HepG2 (cell line): Measurements from ENCODE around the gene IL27RA. TPM values are rescaled to one million over a fixed set of nuclear protein-coding genes. Genes with fewer than 3 reads are reported as not detected.

ENCODE experiments used
- ARNT2 ChIP-seq: sonication (generic); formaldehyde crosslinking; IDR thresholded peaks from 2 replicates; pipeline ENCODE4 v1.8.0; 2022; ENCODE audit warnings: mild to moderate bottlenecking, low read depth, missing genetic modification reagents, moderate library complexity
- FOXO1 ChIP-seq: sonication (generic); formaldehyde crosslinking; IDR thresholded peaks from 2 replicates; pipeline ENCODE4 v1.4.0; 2020; ENCODE audit warnings: missing genetic modification reagents
- IKZF1 ChIP-seq: fragments of 450-650 bp; IDR thresholded peaks from 2 replicates; pipeline ENCODE4 v1.7.1; 2016
- SKIL ChIP-seq: sonication (generic); formaldehyde crosslinking; IDR thresholded peaks from 2 replicates; pipeline ENCODE4 v1.8.0; 2022; ENCODE audit warnings: missing genetic modification reagents, mild to moderate bottlenecking, moderate library complexity, borderline replicate concordance
- ZBTB4 ChIP-seq: sonication (generic); formaldehyde crosslinking; IDR thresholded peaks from 2 replicates; pipeline ENCODE4 v1.4.0; 2020; ENCODE audit warnings: missing genetic modification reagents, mild to moderate bottlenecking, borderline replicate concordance
- ZNF605 ChIP-seq: sonication (generic); formaldehyde crosslinking; IDR thresholded peaks from 2 replicates; pipeline ENCODE4 v1.8.0; 2022; ENCODE audit warnings: mild to moderate bottlenecking, missing genetic modification reagents
- ZNF724P ChIP-seq: sonication (generic); formaldehyde crosslinking; IDR thresholded peaks from 2 replicates; pipeline ENCODE4 v1.8.0; 2022; ENCODE audit warnings: missing genetic modification reagents, borderline replicate concordance
- polyA plus RNA-seq, 8 experiments: library from polyadenylated mRNA; depleted of rRNA in 3 of 8; stranded (reverse) in 7 of 8; unstranded in 1 of 8; fragments of >200 nt; fragmentation: Illumina TruSeq in 4 of 8; extraction: Trizol in 4 of 8; gene quantifications; 2 replicates each; pipeline versions ENCODE4 v1.2.1 to v1.2.3, GENCODE V29; 2011 to 2016; ENCODE audit warnings: low read depth in 4 of 8, missing spikeins in 1 of 8, mixed read lengths in 1 of 8; ENCODE audit not compliant: insufficient read depth in 1 of 8
- total RNA-seq, 5 experiments: library from RNA; depleted of rRNA; stranded (reverse); fragments of >200 nt; fragmentation: Illumina TruSeq; extraction: Trizol; gene quantifications; 2 replicates each; pipeline ENCODE4 v1.2.3, GENCODE V29; 2016; ENCODE audit warnings: low read depth in 1 of 5
- TF ChIP-seq, protein P1 (sequence below): sonication (generic); formaldehyde crosslinking; IDR thresholded peaks from 2 replicates; pipeline ENCODE4 v1.4.0; 2020; ENCODE audit warnings: missing genetic modification reagents, borderline replicate concordance
- TF ChIP-seq, protein P2 (sequence below): IDR thresholded peaks from 2 replicates; pipeline ENCODE4 v1.6.1; 2012; ENCODE audit warnings: low read length, improper control_type of control experiment
- TF ChIP-seq, protein P3 (sequence below): sonication (generic); formaldehyde crosslinking; IDR thresholded peaks from 2 replicates; pipeline ENCODE4 v1.5.1; 2020; ENCODE audit warnings: missing genetic modification reagents, mild to moderate bottlenecking, borderline replicate concordance
- TF ChIP-seq, protein P4 (sequence below): IDR thresholded peaks from 2 replicates; pipeline ENCODE4 v1.6.1; 2016; ENCODE audit warnings: missing genetic modification reagents, missing compliant biosample characterization

The IL27RA gene
- total and polyA plus RNA-seq, 2 of the 13 experiments (the other 11 are each of a cell fraction or from before 2014, with no cell fraction given): 3.5 to 8.1 TPM

DNA sequence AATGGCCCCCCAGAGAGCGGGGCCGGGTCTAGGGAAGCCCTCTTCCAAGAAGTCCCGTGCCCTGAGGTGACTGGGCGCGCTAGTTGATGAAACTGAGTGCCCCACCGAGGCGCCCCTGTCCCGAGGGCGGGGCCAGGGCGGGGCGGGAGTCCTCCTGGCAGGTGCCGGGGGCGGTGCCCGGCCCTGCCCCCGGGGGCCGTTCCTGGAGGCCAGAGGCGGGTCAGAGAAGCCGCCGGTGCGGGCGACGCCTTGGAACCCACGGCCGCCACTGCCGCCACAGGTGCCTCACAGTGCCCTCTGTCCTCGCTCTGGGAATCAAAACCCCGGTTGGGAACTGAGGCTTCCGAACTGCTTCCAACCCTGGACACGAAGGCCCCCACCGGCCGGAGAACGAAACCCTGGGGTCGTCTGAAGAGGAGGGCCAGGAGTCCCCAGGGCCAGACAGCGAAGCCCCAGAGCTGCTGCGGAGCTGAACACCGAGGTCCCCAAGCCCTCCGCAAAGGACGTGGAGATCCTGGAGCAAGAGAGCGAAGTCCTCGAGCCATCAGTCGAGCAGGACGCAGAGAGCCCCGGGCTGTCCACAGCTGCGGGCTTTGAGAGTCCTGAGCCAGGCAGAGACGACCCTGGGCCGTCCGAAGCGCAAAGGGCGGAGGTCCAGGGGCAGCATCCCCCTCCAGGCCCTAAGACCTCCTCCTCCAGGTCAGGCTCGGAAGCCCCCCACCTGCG lies 41.1 kb downstream of the IL27RA start, which contains the start of gene MISP3 (continued):
- TF ChIP-seq IKZF1 (no peak), ZNF724P (CRISPR knock-in tag) (no peak), ZBTB4 (CRISPR knock-in tag) (no peak), ARNT2 (no peak), FOXO1 (CRISPR knock-in tag) (peak; percentile 14; the same call in 1 of the 2 replicates), SKIL (CRISPR knock-in tag) (no peak; the same call in 1 of the 2 replicates), ZNF605 (CRISPR knock-in tag) (no peak)
- TF ChIP-seq, protein P1, sequence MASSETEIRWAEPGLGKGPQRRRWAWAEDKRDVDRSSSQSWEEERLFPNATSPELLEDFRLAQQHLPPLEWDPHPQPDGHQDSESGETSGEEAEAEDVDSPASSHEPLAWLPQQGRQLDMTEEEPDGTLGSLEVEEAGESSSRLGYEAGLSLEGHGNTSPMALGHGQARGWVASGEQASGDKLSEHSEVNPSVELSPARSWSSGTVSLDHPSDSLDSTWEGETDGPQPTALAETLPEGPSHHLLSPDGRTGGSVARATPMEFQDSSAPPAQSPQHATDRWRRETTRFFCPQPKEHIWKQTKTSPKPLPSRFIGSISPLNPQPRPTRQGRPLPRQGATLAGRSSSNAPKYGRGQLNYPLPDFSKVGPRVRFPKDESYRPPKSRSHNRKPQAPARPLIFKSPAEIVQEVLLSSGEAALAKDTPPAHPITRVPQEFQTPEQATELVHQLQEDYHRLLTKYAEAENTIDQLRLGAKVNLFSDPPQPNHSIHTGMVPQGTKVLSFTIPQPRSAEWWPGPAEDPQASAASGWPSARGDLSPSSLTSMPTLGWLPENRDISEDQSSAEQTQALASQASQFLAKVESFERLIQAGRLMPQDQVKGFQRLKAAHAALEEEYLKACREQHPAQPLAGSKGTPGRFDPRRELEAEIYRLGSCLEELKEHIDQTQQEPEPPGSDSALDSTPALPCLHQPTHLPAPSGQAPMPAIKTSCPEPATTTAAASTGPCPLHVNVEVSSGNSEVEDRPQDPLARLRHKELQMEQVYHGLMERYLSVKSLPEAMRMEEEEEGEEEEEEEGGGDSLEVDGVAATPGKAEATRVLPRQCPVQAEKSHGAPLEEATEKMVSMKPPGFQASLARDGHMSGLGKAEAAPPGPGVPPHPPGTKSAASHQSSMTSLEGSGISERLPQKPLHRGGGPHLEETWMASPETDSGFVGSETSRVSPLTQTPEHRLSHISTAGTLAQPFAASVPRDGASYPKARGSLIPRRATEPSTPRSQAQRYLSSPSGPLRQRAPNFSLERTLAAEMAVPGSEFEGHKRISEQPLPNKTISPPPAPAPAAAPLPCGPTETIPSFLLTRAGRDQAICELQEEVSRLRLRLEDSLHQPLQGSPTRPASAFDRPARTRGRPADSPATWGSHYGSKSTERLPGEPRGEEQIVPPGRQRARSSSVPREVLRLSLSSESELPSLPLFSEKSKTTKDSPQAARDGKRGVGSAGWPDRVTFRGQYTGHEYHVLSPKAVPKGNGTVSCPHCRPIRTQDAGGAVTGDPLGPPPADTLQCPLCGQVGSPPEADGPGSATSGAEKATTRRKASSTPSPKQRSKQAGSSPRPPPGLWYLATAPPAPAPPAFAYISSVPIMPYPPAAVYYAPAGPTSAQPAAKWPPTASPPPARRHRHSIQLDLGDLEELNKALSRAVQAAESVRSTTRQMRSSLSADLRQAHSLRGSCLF (CRISPR knock-in tag): no peak
- TF ChIP-seq, protein P2, sequence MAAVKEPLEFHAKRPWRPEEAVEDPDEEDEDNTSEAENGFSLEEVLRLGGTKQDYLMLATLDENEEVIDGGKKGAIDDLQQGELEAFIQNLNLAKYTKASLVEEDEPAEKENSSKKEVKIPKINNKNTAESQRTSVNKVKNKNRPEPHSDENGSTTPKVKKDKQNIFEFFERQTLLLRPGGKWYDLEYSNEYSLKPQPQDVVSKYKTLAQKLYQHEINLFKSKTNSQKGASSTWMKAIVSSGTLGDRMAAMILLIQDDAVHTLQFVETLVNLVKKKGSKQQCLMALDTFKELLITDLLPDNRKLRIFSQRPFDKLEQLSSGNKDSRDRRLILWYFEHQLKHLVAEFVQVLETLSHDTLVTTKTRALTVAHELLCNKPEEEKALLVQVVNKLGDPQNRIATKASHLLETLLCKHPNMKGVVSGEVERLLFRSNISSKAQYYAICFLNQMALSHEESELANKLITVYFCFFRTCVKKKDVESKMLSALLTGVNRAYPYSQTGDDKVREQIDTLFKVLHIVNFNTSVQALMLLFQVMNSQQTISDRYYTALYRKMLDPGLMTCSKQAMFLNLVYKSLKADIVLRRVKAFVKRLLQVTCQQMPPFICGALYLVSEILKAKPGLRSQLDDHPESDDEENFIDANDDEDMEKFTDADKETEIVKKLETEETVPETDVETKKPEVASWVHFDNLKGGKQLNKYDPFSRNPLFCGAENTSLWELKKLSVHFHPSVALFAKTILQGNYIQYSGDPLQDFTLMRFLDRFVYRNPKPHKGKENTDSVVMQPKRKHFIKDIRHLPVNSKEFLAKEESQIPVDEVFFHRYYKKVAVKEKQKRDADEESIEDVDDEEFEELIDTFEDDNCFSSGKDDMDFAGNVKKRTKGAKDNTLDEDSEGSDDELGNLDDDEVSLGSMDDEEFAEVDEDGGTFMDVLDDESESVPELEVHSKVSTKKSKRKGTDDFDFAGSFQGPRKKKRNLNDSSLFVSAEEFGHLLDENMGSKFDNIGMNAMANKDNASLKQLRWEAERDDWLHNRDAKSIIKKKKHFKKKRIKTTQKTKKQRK: no peak
- TF ChIP-seq, protein P3, sequence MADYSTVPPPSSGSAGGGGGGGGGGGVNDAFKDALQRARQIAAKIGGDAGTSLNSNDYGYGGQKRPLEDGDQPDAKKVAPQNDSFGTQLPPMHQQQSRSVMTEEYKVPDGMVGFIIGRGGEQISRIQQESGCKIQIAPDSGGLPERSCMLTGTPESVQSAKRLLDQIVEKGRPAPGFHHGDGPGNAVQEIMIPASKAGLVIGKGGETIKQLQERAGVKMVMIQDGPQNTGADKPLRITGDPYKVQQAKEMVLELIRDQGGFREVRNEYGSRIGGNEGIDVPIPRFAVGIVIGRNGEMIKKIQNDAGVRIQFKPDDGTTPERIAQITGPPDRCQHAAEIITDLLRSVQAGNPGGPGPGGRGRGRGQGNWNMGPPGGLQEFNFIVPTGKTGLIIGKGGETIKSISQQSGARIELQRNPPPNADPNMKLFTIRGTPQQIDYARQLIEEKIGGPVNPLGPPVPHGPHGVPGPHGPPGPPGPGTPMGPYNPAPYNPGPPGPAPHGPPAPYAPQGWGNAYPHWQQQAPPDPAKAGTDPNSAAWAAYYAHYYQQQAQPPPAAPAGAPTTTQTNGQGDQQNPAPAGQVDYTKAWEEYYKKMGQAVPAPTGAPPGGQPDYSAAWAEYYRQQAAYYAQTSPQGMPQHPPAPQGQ (CRISPR knock-in tag): no peak
- TF ChIP-seq, protein P4, sequence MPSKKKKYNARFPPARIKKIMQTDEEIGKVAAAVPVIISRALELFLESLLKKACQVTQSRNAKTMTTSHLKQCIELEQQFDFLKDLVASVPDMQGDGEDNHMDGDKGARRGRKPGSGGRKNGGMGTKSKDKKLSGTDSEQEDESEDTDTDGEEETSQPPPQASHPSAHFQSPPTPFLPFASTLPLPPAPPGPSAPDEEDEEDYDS: no peak
